Measurements from ENCODE around the gene REV3L.

DNA sequence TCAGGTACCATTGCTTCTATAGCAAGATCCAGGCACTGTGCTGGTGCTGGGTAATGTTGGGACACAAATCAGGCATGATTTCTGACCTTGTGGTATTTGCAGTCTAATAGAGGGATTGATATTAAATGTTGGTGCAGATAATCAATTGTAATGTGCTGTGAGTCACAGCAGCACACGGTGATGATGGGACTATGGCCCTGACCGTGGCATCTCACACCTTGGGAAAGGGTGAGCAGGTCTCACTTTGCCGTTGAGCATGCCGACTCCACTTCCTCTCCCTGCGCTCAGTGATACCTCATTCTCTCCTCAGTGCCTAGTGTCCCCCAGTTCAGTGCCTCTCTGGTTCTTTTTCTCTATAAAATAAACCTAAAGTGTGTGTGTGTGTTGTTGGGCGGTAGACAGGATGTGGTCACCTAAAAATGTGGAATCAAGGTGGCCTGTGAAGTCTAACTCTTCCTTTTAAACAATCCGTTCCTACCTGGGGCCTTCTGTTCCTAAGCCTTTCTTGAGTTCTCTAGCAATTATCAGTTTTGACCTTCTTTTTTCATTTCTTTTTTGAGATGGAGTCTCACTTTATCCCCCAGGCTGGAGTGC is 188.5 kb downstream of the REV3L start:
- TF ChIP-seq POLR2AphosphoS5 (IDR thresholded peaks at IDR 0.05; ENCODE audit: low read depth, low read length): no peak
- TF ChIP-seq, protein P1, sequence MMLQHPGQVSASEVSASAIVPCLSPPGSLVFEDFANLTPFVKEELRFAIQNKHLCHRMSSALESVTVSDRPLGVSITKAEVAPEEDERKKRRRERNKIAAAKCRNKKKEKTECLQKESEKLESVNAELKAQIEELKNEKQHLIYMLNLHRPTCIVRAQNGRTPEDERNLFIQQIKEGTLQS (CRISPR knock-in tag; IDR thresholded peaks at IDR 0.05): no peak
- TF ChIP-seq U2AF2 (IDR thresholded peaks at IDR 0.05; ENCODE audit: low read depth, low read length): no peak

Data from HepG2 (cell line).